NB4 (cell line): ENCODE data around the gene NOP16.

Source experiments
- DNase-seq: peaks from one replicate; pipeline ENCODE4 v3.0.0; 2010; ENCODE audit warnings: low read depth
- H3K4me3 ChIP-seq: one replicate; pipeline ENCODE4 v1.5.1; 2011; ENCODE audit warnings: mild to moderate bottlenecking, low read depth, low read length, moderate library complexity
- CTCF ChIP-seq: IDR thresholded peaks from one replicate; pipeline ENCODE4 v1.5.1; 2012; ENCODE audit warnings: low read depth, low read length
- MAX ChIP-seq: IDR thresholded peaks from 2 replicates; pipeline ENCODE4 v1.6.1; 2011; ENCODE audit warnings: low read depth, low read length
- MYC ChIP-seq: IDR thresholded peaks from 2 replicates; pipeline ENCODE4 v1.6.1; 2011; ENCODE audit warnings: low read depth, low read length
- POLR2A ChIP-seq: IDR thresholded peaks from 2 replicates; pipeline ENCODE4 v1.6.1; 2011; ENCODE audit warnings: mild to moderate bottlenecking; ENCODE audit not compliant: insufficient read length; ENCODE audit errors: extremely low read depth

The NOP16 gene

GRCh38 chr5:176361437-176362232 lies 26.8 kb downstream of the NOP16 start, which contains the start of gene KIAA1191:
Gene KIAA1191, minus strand, starts transcription at chr5:176361764. Its CDS starts 2,256 bp downstream, at chr5:176359508.
- peak within 1 kb of the TSS; percentile 80 for H3K4me3 ChIP-seq
- peak; percentile 90 for DNase-seq
- TF ChIP-seq MYC (peak; percentile 52; the same call in 1 of the 2 replicates), POLR2A (peak; percentile 75), MAX (peak; percentile 58; the same call in 1 of the 2 replicates), CTCF (no peak)

DNA sequence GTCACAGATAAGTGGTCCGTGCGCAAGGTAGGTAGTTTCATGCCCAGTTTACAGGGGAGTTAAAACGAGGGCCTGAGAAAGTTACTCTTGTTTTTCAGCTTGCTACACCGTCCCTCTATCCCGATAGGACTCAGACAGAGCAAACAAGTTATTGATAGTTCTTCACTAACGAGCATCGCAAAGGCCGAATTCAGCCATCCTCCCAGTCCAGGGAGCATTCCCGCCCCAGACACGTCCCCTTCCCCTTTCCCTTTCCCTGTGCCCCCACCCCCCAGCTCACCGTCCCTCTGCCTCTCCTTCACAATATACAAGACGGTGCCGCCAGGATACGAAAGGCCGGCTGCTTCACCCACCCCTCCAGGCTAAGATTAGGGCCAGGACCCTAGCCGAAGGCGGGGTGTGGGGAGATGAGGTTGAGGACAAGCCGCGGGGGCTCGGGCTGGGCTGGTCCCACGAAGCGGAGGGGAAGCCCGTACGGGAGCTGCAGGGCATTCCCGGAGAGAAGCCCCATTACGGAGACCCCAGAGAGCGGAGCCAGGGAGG lies 27.4 kb downstream of the NOP16 start:
- TF ChIP-seq MAX (no peak), POLR2A (no peak), MYC (no peak), CTCF (no peak)
- no peak for DNase-seq
- H3K4me3 ChIP-seq = peak overlapping the region; percentile 80

- TF ChIP-seq MAX (no peak), CTCF (no peak), MYC (no peak), POLR2A (no peak)
- no peak overlapping the region for H3K4me3 ChIP-seq
- DNase-seq = no peak
These were observed 28.7 kb downstream of the NOP16 start for GRCh38 chr5:176359658-176360057.

- no peak overlapping the region for H3K4me3 ChIP-seq
- TF ChIP-seq POLR2A = no peak
- TF ChIP-seq MAX = no peak
- TF ChIP-seq MYC = no peak
- no peak for TF ChIP-seq CTCF
These were observed 32.2 kb downstream of the NOP16 start for GRCh38 chr5:176356179-176356566.

DNA sequence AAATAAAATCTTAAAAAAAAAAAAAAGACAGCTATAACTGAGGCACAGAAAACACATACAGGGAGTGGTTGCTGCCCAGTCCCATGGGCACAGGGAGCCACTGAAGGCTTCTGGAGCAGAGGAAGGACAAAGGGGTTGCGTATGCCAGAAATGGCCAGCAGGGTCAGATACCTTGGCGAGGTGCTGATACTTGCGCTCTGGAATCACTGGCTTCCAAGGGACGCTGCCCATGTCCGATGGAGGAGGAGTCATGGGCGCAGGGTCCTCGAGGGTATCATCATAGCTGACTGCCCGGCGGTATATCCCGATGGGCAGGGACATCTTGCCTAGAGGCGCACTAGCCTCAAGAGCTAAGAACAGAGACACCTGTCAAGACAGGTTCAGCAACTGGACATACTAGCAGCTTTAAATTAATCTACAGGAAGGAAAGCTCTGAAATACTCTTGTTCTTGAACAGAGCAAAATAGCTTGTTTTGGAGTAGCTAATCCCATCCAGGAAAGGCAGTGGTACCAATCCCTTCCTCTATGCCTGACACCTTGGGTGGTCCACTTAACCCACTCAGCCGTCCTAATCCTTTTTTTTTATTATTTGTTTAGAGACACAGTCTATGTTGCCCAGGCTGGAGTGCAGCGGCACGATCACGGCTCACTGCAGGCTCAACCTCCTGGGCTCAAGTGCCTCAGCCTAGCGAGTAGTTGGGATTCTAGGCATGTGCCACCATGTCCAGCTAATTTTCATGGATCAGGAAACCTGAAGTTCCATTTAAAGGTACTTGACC lies 32.8 kb downstream of the NOP16 start:
- no peak for TF ChIP-seq MYC
- no peak for TF ChIP-seq CTCF
- no peak for TF ChIP-seq POLR2A
- TF ChIP-seq MAX = no peak
- no peak for DNase-seq
- no peak overlapping the region for H3K4me3 ChIP-seq

More at GRCh38 chr5:176356179-176356566, 32.2 kb downstream of the NOP16 start:
- no peak for DNase-seq
